ENCODE results near the gene FBXW7. TPM values are rescaled to one million over a fixed set of nuclear protein-coding genes. Genes with fewer than 3 reads are reported as not detected.

FBXW7 gene
- polyA plus RNA-seq, 1 donor from 2014 or later, result 55.7 TPM

DNA sequence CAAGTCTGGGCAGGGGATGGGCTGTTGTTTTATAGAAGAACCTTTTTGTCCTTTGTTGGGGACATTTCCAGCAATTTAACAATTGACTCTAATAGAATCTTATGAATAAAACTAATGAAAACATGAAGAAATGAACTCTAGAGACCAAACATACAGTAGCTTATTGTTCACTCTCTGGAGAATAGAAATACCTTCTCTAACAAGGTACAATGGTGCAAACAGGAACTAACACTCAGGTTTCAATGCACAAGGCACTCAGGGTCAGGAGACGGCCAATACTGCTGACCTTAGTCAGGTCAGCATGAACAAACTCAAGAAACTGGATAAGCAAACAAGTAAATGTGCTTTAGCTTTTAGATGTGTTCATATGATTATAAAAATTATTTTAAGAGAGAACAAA lies 39.6 kb upstream of the FBXW7 start:
- no peaks in the 10 kb centered on the region for H3K9me3 ChIP-seq (ENCODE audit: low read length)
- no peak overlapping the region for H3K9ac ChIP-seq (ENCODE audit: low read length)
- no peaks in the 10 kb centered on the region for H3F3A ChIP-seq (ENCODE audit: insufficient read depth, low read length, poor library complexity, severe bottlenecking)
- H3K79me2 ChIP-seq (replicated peaks; ENCODE audit: insufficient read depth, low read length), result no peaks in the 10 kb centered on the region
- no peaks in the 10 kb centered on the region for H4K20me1 ChIP-seq (ENCODE audit: insufficient read depth)
- no peaks in the 10 kb centered on the region for H3K36me3 ChIP-seq (ENCODE audit: insufficient read depth, low read length)
- H2AFZ ChIP-seq (ENCODE audit: low read depth, low read length), result no peak overlapping the region
- H3K27me3 ChIP-seq (ENCODE audit: insufficient read depth, low read depth, low read length), result no peaks in the 10 kb centered on the region
- H3K4me2 ChIP-seq (ENCODE audit: low read length), result no peak overlapping the region
- H3K4me3 ChIP-seq (ENCODE audit: low read length), result no peak overlapping the region
- TF ChIP-seq EZH2 (IDR thresholded peaks at IDR 0.05; ENCODE audit: borderline replicate concordance, insufficient read depth, low read length, poor library complexity, severe bottlenecking) (no peak), EP300 (conservative IDR thresholded peaks at IDR 0.05; ENCODE audit: poor library complexity, severe bottlenecking) (no peak), RAD21 (conservative IDR thresholded peaks at IDR 0.05) (no peak), POLR2AphosphoS5 (IDR thresholded peaks at IDR 0.05) (no peak), TAF1 (IDR thresholded peaks at IDR 0.05; ENCODE audit: low read depth) (no peak), MXI1 (conservative IDR thresholded peaks at IDR 0.05; ENCODE audit: poor library complexity, severe bottlenecking) (no peak), SMC3 (conservative IDR thresholded peaks at IDR 0.05; ENCODE audit: poor library complexity) (no peak)
- TF ChIP-seq, protein P1, sequence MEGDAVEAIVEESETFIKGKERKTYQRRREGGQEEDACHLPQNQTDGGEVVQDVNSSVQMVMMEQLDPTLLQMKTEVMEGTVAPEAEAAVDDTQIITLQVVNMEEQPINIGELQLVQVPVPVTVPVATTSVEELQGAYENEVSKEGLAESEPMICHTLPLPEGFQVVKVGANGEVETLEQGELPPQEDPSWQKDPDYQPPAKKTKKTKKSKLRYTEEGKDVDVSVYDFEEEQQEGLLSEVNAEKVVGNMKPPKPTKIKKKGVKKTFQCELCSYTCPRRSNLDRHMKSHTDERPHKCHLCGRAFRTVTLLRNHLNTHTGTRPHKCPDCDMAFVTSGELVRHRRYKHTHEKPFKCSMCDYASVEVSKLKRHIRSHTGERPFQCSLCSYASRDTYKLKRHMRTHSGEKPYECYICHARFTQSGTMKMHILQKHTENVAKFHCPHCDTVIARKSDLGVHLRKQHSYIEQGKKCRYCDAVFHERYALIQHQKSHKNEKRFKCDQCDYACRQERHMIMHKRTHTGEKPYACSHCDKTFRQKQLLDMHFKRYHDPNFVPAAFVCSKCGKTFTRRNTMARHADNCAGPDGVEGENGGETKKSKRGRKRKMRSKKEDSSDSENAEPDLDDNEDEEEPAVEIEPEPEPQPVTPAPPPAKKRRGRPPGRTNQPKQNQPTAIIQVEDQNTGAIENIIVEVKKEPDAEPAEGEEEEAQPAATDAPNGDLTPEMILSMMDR (IDR thresholded peaks at IDR 0.05; ENCODE audit: poor library complexity, severe bottlenecking), result no peak
- TF ChIP-seq, protein P2, sequence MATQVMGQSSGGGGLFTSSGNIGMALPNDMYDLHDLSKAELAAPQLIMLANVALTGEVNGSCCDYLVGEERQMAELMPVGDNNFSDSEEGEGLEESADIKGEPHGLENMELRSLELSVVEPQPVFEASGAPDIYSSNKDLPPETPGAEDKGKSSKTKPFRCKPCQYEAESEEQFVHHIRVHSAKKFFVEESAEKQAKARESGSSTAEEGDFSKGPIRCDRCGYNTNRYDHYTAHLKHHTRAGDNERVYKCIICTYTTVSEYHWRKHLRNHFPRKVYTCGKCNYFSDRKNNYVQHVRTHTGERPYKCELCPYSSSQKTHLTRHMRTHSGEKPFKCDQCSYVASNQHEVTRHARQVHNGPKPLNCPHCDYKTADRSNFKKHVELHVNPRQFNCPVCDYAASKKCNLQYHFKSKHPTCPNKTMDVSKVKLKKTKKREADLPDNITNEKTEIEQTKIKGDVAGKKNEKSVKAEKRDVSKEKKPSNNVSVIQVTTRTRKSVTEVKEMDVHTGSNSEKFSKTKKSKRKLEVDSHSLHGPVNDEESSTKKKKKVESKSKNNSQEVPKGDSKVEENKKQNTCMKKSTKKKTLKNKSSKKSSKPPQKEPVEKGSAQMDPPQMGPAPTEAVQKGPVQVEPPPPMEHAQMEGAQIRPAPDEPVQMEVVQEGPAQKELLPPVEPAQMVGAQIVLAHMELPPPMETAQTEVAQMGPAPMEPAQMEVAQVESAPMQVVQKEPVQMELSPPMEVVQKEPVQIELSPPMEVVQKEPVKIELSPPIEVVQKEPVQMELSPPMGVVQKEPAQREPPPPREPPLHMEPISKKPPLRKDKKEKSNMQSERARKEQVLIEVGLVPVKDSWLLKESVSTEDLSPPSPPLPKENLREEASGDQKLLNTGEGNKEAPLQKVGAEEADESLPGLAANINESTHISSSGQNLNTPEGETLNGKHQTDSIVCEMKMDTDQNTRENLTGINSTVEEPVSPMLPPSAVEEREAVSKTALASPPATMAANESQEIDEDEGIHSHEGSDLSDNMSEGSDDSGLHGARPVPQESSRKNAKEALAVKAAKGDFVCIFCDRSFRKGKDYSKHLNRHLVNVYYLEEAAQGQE (IDR thresholded peaks at IDR 0.05; ENCODE audit: borderline replicate concordance), result no peak
- H3K9me2 ChIP-seq (ENCODE audit: insufficient read depth, low read length), result no peaks in the 10 kb centered on the region
- no peak overlapping the region for H3K27ac ChIP-seq (ENCODE audit: low read length)

DNA sequence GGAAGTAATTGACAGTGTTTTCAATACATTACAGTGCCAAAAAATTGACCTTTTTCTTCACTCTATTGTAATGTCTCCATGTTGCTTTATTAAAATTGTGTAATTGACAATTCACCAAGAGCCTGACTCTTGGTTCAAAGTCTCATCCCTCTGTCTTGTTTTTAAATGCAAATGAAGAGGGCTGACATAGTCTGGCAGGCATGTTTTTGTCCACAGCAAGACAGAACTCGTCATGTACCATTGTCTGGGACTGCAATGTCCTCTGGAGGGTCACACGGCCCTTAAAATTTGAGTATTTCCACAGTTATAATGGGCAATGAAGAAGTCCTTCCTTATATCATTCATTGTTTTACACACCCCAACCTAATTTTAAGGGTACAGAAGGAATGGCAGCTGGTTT lies 38.0 kb upstream of the FBXW7 start:
- H3K79me2 ChIP-seq (replicated peaks; ENCODE audit: insufficient read depth, low read length), result no peaks in the 10 kb centered on the region
- H3K4me3 ChIP-seq (ENCODE audit: low read length), result no peak overlapping the region
- H3K4me2 ChIP-seq (ENCODE audit: low read length), result no peak overlapping the region
- TF ChIP-seq, protein P1 (IDR thresholded peaks at IDR 0.05; ENCODE audit: poor library complexity, severe bottlenecking), result no peak
- TF ChIP-seq TAF1 (IDR thresholded peaks at IDR 0.05; ENCODE audit: low read depth), result no peak
- no peak for TF ChIP-seq RAD21 (conservative IDR thresholded peaks at IDR 0.05)
- TF ChIP-seq MXI1 (conservative IDR thresholded peaks at IDR 0.05; ENCODE audit: poor library complexity, severe bottlenecking), result no peak
- TF ChIP-seq EZH2 (IDR thresholded peaks at IDR 0.05; ENCODE audit: borderline replicate concordance, insufficient read depth, low read length, poor library complexity, severe bottlenecking), result no peak
- TF ChIP-seq POLR2AphosphoS5 (IDR thresholded peaks at IDR 0.05), result no peak
- TF ChIP-seq EP300 (conservative IDR thresholded peaks at IDR 0.05; ENCODE audit: poor library complexity, severe bottlenecking), result no peak
- TF ChIP-seq, protein P2 (IDR thresholded peaks at IDR 0.05; ENCODE audit: borderline replicate concordance), result no peak
- no peak for TF ChIP-seq SMC3 (conservative IDR thresholded peaks at IDR 0.05; ENCODE audit: poor library complexity)
- H3K9ac ChIP-seq (ENCODE audit: low read length), result no peak overlapping the region
- H3K36me3 ChIP-seq (ENCODE audit: insufficient read depth, low read length), result no peaks in the 10 kb centered on the region
- H3K9me3 ChIP-seq (ENCODE audit: low read length), result no peaks in the 10 kb centered on the region
- no peaks in the 10 kb centered on the region for H4K20me1 ChIP-seq (ENCODE audit: insufficient read depth)
- H2AFZ ChIP-seq (ENCODE audit: low read depth, low read length), result no peak overlapping the region
- H3K9me2 ChIP-seq (ENCODE audit: insufficient read depth, low read length), result no peaks in the 10 kb centered on the region
- H3K27me3 ChIP-seq (ENCODE audit: insufficient read depth, low read depth, low read length), result no peaks in the 10 kb centered on the region
- H3F3A ChIP-seq (ENCODE audit: insufficient read depth, low read length, poor library complexity, severe bottlenecking), result no peaks in the 10 kb centered on the region
- no peak overlapping the region for H3K27ac ChIP-seq (ENCODE audit: low read length)

All from neural cell (in vitro differentiated cells).